HG03342 (cell line): ENCODE data around the gene SYT7.

Source experiments
- ATAC-seq: cut with Tn5 transposase; IDR thresholded peaks from one replicate; pipeline ENCODE4 v1.9.1; 2021; ENCODE audit warnings: mild to moderate bottlenecking, moderate library complexity; ENCODE audit not compliant: unreplicated experiment

Gene SYT7

GRCh38 chr11:61609000-61609979 lies 28.4 kb upstream of the SYT7 start:
- ATAC-seq: no peak

DNA sequence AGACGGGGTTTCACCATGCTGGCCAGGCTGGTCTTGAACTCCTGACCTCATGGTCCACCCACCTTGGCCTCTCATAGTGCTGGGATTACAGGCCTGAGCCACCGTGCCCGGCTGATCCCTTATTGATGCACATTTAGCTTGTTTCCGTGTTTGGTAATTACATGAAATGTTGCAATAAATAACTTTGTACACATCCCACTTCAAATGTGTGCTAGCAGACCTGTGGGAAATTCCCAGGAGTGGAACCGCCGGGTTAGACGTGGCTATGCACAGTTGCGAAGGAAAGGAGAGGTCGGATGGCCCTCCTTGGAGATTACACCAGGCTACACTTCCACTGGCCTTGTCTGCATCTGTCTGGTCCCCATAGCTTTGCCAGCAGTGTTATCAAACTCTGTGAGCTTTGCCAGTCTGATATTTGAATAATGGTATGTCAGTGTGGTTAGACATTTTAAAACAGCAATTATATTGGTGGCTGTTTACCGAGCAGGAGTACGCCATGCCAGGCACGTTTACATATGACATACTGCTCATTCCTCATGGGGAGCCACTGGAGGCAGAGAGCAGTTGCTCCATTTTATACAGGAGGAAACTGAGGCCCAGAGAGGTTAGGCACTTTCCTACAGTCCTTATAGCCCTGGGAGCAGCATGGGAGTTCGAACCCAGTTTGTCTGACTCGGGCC lies 27.2 kb upstream of the SYT7 start:
- ATAC-seq: no peak

DNA sequence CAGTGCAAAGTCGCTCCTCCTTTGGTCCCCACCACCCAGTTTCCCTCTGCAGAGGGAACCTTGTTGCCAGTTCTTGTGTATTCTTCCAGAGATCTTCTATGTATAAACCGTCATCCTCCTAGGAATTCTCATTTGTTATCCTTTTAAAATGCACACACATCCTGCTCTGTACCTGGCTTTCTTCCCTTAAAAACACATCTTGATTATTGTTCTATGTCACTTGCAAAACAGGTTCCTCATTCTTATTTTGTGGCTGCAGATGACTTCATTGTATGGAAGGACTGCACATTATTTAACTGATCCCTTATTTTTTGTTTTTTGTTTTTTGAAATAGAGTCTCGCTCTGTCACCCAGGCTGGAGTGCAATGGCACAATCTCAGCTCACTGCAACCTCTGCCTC lies 26.6 kb upstream of the SYT7 start:
- no peak for ATAC-seq

- no peak for ATAC-seq
These were observed 22.8 kb upstream of the SYT7 start for GRCh38 chr11:61603667-61604066.

DNA sequence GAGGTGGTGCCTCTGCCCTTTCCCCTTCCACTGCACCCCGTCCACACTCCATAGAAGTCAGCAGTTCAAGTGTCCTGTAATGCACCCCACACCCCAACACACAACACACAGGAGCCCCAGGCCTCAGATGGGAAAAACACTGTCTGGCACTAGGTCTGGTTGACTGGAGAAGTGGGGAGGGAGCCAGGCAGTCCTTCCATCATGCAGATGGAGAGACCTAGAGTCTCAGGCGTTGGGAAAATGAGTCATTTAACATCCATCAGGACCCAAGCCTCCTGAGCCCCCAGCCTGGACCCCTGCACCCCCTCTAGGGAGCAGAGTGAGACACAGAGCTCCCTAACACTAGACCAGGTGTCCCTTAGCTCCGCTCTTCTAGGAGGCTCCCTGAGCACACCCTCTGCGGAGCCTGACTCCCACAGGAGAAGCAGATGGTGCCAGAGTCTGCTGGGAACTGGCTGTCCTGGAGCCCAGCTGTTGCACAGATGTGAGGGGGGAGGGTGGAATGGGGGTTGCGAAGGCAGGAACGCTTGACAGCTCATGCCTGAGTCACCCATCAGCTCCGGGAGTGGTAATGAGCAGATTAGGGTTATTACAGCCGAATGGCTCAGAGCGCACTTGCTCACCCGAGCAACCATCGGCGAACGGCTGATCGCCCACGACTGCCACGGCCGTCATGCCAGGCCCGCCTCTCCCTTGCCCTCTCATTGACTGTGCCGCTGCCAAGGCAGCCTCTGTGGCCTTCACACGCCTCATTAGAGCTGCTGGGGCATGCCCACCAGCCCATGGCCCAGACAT lies 22.1 kb upstream of the SYT7 start:
- ATAC-seq: no peak

GRCh38 chr11:61601512-61601911 lies 20.6 kb upstream of the SYT7 start:
- no peak for ATAC-seq

- ATAC-seq: no peak
These were observed 19.3 kb upstream of the SYT7 start for GRCh38 chr11:61599968-61600710.

DNA sequence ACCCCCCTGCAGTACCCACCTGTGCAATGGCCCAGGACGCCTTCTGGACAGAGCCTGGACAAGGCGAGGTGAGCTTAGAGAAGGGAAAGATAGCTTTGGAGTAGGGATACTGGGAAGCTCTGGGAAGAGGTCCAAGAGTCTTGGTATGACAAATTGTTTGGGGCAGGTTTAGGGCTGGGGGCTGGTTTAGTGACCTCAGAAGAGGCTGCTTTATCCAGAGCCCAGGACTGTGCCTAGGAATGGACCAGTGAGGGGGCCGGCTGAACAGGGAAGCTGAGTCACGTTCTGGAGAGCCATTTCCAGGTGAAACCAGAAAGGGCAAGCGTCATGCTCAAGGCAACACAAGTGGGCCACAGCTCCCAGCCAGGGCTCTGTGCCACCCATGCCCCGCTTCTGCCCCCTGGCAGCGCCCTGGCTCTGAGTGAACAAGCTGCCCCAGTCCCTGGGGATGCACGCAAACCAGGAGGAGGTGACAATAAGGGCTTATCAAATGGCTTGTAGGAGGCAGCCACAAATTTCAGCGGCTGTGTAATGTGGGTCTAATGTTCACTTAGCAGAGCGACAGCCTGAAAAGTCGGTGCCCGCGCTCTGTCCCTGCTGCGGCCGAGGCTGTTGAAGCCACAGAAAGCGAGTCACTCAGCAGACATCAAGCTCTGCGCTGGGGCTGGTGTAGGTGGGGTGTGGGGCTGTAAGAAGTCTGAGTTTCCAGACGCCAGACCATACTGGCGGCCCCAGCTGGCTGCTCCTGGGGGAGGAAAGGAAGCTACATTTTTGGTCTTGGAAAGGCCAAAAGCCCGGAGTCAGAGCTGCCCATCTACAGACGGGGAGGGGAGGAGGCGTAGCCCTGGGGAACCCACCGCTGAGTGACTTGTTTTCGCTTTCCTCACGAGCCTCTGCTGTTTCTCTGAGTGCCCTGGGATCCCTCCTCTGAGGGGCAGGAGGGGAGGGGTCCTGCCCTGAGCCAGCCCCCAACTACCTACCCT lies 18.3 kb upstream of the SYT7 start:
- ATAC-seq: no peak

GRCh38 chr11:61598374-61598773 lies 17.5 kb upstream of the SYT7 start:
- no peak for ATAC-seq

GRCh38 chr11:61596990-61597389 lies 16.1 kb upstream of the SYT7 start:
- no peak for ATAC-seq

DNA sequence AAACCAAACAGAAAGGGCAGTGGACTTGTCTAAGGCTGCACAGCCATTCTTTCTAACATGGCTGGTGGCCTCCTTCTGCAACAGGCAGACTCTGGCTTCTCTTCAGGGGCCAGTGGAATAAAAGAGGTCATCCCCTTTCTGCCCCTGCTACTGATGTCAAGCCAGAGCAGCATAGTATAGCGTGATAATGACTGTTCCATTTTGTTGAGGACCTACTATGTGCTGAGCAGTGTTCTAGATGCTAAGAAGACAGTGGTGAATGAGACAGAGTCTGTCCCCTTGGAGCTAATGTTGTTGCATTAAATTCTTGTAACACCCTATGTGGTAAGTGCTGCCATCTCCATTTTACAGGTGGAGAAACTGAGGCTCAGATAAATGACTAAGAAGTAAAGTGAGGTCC lies 15.7 kb upstream of the SYT7 start:
- ATAC-seq: no peak

DNA sequence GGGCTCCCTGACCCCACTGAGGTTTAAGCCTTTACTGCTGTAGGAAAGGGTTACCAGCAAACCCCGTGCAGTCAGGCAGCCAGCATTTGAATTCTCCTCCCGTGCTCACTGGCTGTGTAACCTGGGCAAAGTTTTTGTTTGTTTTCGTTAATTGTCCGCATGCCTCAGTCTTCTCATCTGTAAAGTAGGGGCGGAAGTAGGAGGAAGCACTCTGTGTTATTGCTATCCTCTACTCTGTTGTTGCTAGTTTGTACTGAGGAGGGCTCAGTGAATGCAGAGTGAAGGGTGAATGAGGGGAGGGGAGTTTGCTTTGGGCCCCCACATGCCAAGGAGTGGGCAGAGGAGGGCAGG lies 14.0 kb upstream of the SYT7 start:
- ATAC-seq: no peak

GRCh38 chr11:61593151-61593550 lies 12.3 kb upstream of the SYT7 start:
- no peak for ATAC-seq

DNA sequence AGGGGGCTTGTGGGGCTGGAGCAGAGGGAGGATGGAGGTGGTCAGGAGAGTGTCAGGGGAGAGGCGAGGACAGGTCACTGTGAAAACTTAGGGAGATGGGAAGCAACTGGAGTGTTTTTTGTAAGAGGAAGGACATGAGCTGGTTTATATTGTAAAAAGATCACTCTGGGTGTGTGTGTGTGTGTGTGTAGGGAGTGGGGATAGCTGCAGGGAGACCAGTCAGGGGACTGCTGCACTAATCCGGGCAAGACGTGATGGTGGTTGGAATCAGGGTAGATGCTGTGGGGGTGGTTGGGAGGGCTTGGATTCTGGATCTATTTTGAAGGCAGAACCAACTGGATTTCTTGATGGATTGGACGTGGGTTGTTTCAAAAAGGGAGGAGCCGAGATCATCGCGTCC lies 11.3 kb upstream of the SYT7 start:
- no peak for ATAC-seq

GRCh38 chr11:61589961-61590360 lies 9.1 kb upstream of the SYT7 start:
- ATAC-seq: no peak

GRCh38 chr11:61588728-61589191 lies 7.9 kb upstream of the SYT7 start:
- no peak for ATAC-seq

DNA sequence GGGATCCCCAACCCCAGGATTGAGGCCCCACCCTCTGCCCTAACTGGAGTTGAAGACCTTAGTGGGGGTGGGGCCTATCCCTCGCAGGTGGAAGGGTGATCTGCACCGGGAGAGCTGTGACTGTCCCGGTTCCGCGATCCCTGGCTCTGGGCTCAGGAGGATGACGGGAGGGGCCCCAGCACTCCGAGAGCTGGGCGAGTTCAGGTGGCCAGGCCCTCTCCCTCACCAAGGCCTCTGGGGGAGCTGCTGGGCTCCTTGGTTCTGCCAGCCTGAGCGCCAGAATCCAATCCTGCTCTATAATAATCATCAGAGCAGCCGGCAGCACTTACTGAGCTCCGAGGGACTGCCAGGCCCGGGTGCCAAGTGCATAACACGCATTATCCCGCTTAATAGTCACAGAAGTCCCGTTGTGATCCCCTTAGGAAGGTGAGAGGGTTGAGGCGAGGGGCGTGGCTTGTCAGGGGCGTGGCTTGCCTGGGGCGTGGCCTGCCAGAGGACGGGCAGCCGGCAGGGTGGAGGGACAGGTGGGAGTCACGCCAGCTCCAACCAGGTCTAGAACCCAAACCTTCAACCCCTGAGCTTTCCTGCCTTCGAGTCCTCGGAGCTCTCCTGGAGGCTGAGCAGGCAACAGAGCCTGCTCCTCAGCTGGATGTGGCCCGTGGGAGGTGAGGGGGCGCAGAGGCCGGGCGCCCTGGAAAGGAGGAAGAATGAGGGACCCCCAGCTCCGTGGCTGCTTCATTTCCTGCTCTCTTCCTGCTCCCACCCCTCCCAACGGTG lies 7.3 kb upstream of the SYT7 start:
- no peak for ATAC-seq

GRCh38 chr11:61587541-61587941 lies 6.7 kb upstream of the SYT7 start:
- no peak for ATAC-seq
